Kidney (tissue), 14 donors: Measurements from ENCODE around the gene EGFLAM. TPM values are rescaled to one million over a fixed set of nuclear protein-coding genes. Genes with fewer than 3 reads are reported as not detected.

Experiments used
- DNase-seq, 5 donors: peaks; one replicate each; pipeline ENCODE4 v3.0.0-alpha.2; 2013 to 2020
- FAIRE-seq: peaks from 2 replicates; lab custom pipeline; 2012; peaks lifted over from hg19 to GRCh38; lab: Jason Lieb, UNC
- H3K27ac ChIP-seq, 2 donors: one replicate each; pipeline ENCODE4 v1.7.0; 2013; ENCODE audit warnings: low read depth in 2 of 2, low read length in 2 of 2, inconsistent platforms in 1 of 2
- H3K27me3 ChIP-seq: one replicate; pipeline ENCODE4 v1.7.1; 2013; ENCODE audit warnings: low read length, inconsistent platforms; ENCODE audit not compliant: control insufficient read depth, insufficient read depth
- H3K36me3 ChIP-seq, 3 donors: one replicate each; pipeline versions ENCODE4 v1.7.0 to v1.7.1; 2013; ENCODE audit warnings: low read length in 3 of 3, control low read depth in 1 of 3, inconsistent platforms in 1 of 3; ENCODE audit not compliant: insufficient read depth in 3 of 3, control insufficient read depth in 2 of 3
- H3K4me1 ChIP-seq, 3 donors: one replicate each; pipeline versions ENCODE4 v1.7.0 to v1.7.1; 2013; ENCODE audit warnings: low read length in 3 of 3, inconsistent platforms in 1 of 3, low read depth in 1 of 3; ENCODE audit not compliant: control insufficient read depth in 2 of 3, insufficient read depth in 2 of 3
- H3K4me3 ChIP-seq, 3 donors: one replicate each; pipeline versions ENCODE4 v1.7.0 to v1.8.1; 2013; ENCODE audit warnings: low read length in 3 of 3, control low read depth in 1 of 3, inconsistent platforms in 1 of 3
- H3K9ac ChIP-seq, 3 donors: one replicate each; pipeline versions ENCODE4 v1.7.0 to v1.7.1; 2013; ENCODE audit warnings: low read length in 3 of 3, control low read depth in 1 of 3, inconsistent platforms in 1 of 3
- H3K9me3 ChIP-seq, 3 donors: one replicate each; pipeline versions ENCODE4 v1.7.0 to v1.7.1; 2013; ENCODE audit warnings: low read length in 3 of 3, control low read depth in 1 of 3, inconsistent platforms in 1 of 3; ENCODE audit not compliant: control insufficient read depth in 2 of 3, insufficient read depth in 1 of 3
- intact Hi-C: fragments of 100-400 bp; cut with DNase I; formaldehyde crosslinking; loops from one replicate; pipeline ENCODE4 v1.11.1; 2022
- polyA plus RNA-seq: library from polyadenylated mRNA; stranded (reverse); fragments of 350-450 nt; fragmentation: Illumina TruSeq; extraction: RNeasy Lipid Tissue Mini Kit (QIAGEN cat#74804); gene quantifications from one replicate; pipeline ENCODE4 v1.2.3, GENCODE V29; 2014; ENCODE audit warnings: low read depth, low replicate concordance; ENCODE audit not compliant: insufficient read depth
- total RNA-seq: library from RNA; stranded (reverse); fragmentation: NEBNext Ultra II Directional; extraction: Animal tissue kit (Norgen Biotek cat#: 25700); gene quantifications from one replicate; pipeline ENCODE4 v1.2.1, GENCODE V29; 2021
- TF ChIP-seq, protein P1 (sequence below): IDR thresholded peaks from 3 replicates; pipeline ENCODE4 v1.5.1; 2012; ENCODE audit warnings: mild to moderate bottlenecking, moderate library complexity, borderline replicate concordance; ENCODE audit not compliant: insufficient read depth; ENCODE audit errors: extremely low read depth
- donor health status: control.
- donor health status: control.
- donor health status: control.
- donor health status: control.
- donor health status: control.
- donor health status: DM: yes; HTN: yes; CAD: no.
- donor health status: Normal renal cell carcinoma (clear cell type).

EGFLAM gene
- total and polyA plus RNA-seq, 2 donors from 2014 or later, result 5.1 to 5.9 TPM

DNA sequence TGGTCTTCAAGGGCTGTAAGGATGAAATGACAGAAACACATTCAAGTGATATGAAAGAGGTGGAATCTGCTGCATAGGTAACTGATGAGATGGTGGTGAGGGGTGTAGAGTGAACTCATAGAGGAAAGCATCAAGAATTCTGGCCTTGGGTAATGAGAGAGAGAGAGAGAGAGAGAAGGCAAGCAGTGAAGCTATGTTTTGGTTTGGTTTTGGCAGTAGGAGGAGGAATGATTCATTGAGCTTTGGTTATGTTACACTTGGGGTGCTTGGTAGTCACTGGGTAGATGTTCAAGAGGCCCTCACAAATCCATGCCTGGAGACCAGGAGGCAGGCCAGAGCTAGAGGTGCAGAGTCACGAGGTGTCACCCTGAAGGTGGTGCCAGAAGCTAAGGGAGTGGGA is 89.5 kb downstream of the EGFLAM start:
- Histone ChIP-seq H3K36me3 (no peaks in the 10 kb centered on the region), H3K9me3 (no peaks in the 10 kb centered on the region), H3K4me1 (no peaks in the 10 kb centered on the region), H3K9ac (no peak overlapping the region), H3K4me3 (no peak overlapping the region), H3K27me3 (no peaks in the 10 kb centered on the region), H3K27ac (no peak overlapping the region)
- FAIRE-seq, result no peak
- TF ChIP-seq, protein P1, sequence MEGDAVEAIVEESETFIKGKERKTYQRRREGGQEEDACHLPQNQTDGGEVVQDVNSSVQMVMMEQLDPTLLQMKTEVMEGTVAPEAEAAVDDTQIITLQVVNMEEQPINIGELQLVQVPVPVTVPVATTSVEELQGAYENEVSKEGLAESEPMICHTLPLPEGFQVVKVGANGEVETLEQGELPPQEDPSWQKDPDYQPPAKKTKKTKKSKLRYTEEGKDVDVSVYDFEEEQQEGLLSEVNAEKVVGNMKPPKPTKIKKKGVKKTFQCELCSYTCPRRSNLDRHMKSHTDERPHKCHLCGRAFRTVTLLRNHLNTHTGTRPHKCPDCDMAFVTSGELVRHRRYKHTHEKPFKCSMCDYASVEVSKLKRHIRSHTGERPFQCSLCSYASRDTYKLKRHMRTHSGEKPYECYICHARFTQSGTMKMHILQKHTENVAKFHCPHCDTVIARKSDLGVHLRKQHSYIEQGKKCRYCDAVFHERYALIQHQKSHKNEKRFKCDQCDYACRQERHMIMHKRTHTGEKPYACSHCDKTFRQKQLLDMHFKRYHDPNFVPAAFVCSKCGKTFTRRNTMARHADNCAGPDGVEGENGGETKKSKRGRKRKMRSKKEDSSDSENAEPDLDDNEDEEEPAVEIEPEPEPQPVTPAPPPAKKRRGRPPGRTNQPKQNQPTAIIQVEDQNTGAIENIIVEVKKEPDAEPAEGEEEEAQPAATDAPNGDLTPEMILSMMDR, result no peak
- intact Hi-C loops, result no loop called here
- DNase-seq, result no peak

DNA sequence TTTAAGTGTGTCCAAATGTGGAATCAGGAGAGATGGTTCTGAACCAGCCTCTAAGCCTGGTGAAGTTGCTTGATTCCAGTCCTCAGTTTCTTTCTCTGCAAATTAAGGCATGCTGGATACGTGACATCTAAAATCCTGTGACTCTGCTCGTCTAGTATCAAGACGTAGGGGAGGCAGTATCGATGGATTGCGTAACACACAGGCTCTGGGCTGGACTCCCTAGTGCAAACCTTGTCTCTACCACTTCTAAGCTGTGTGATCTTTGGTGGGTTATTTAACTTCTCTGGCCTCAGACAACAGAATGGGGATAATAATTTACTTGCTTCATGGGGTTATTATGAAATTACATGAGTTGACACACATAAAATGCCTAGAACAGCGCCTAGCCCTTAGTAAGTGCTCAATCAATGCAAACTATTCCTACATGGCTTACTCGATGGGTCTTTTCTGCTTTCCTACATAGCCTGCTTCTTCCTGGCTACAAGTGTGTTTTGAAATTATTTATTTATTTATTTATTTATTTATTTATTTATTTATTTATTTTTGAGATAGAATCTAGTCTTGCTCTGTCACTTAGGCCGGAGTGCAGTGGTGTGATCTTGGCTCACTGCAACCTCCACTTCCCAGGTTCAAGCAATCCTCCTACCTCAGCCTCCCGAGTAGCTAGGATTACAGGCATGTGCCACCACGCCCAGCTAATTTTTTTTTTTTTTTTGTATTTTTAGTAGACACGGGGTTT is 102.1 kb downstream of the EGFLAM start:
- H3K36me3 ChIP-seq, result no peaks in the 10 kb centered on the region
- FAIRE-seq, result no peak

DNA sequence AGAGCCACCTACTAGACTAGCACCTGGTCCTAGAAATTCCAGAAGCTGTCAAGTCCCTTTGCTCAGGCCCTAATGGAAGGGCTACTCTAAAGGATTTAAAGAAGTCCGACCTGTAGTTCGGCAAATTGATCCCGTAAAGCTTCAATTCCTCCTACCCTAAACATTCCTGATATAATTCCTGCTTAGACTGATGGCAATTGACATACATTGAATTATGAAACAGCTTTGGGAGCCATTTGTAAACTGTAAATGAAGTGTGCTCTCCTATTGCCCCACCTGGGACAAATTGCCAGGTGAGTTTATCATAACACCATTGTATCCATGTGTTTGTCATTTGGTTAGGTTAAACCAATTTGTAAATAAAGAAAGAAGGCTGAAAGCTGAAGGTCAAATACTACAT is 104.4 kb downstream of the EGFLAM start:
- Histone ChIP-seq H3K27ac (no peak overlapping the region), H3K9ac (no peak overlapping the region), H3K4me1 (no peaks in the 10 kb centered on the region), H3K27me3 (no peaks in the 10 kb centered on the region), H3K4me3 (no peak overlapping the region), H3K9me3 (no peaks in the 10 kb centered on the region), H3K36me3 (no peaks in the 10 kb centered on the region)
- DNase-seq (no peak), FAIRE-seq (no peak)
- TF ChIP-seq, protein P1, result no peak
- intact Hi-C loops, result no loop called here

More for the DNA sequence above, 102.1 kb downstream of the EGFLAM start:
- no peaks in the 10 kb centered on the region for H3K9me3 ChIP-seq
- DNase-seq, result no peak
- no peaks in the 10 kb centered on the region for H3K27me3 ChIP-seq
- no peak overlapping the region for H3K27ac ChIP-seq
- H3K9ac ChIP-seq, result no peak overlapping the region
- no peaks in the 10 kb centered on the region for H3K4me1 ChIP-seq
- TF ChIP-seq, protein P1, result no peak
- no peak overlapping the region for H3K4me3 ChIP-seq
- intact Hi-C loops, result no loop called here
